DMS53 treated with DMSO at 0.1 percent for 48 hours (cell line): Measurements from ENCODE around the gene CYGB.

Source experiments
- DNase-seq: peaks from one replicate; lab custom pipeline; 2025; ENCODE audit not compliant: unreplicated experiment; lab: John Stamatoyannopoulos, UW

Gene CYGB

DNA sequence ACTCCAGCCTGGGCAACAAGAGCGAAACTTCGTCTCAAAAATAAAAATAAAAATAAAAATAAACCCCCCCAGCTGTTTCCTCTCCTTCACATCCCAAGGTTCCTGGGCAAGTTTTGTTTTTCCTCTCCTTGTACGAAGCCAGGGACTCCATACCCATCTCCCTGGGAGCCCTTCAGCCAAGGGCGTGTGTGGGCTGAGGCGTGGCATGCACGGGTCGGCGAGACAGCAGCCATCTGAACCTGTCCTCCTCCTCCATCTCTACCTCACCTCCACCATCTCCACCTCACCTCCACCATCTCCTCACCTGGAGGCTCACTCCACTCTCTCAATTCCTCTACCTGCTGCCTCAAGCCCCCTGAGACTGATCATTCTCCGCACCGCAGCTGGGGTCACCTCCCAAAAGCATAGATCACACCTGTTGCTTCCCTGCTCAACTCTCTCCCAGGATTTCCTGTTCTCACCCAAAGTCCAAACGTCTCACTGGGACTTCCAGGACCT is 53.2 kb downstream of the CYGB start:
- no peak for DNase-seq

DNA sequence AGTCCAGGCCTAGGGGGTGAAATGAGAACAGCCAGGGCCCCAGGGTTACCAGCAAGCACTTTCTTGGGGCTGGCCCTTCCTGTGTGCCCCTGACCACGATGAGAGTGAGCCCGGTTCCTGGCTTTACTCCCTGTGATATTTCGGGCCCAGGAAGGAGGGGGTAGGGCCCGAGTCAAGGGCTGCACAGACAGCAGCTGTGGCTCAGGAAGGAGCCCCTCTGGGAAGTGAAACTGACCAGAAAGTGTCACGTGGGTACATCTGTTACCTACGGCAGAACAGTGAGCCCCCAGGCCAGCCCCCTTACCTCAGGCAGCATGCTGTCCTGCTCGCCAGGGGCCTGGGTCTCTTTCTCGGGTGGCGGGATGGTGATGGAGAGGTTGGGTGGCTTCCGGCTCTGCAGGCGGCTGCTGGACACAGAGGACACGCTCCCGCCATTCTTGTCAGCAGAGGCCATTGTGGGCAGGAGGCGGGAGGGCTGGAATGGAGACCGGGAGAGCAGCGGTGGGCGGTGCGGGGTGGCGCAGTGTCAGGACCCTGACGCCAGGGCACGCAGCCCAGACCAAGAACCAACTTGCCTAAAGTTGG is 56.3 kb downstream of the CYGB start:
- DNase-seq: no peak

DNA sequence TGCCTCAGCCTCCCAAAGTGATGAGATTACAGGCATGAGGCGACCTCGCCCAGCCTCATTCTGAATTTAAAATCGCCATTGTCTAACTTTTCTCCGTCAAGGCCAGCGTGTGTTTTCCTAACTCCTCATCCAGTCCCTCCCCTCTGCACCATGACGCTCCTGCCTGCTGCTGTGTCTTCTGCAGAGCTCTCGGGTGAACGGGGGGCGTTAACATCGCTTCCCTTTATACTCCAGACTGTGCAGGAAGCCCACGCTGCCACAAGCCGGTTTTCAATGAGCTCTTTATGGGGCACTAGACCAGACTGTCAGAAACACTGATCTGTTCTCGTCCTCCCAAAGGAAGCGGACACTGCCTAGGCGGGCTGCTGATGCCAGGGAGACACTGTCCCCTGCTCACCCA is 56.9 kb downstream of the CYGB start:
- no peak for DNase-seq

DNA sequence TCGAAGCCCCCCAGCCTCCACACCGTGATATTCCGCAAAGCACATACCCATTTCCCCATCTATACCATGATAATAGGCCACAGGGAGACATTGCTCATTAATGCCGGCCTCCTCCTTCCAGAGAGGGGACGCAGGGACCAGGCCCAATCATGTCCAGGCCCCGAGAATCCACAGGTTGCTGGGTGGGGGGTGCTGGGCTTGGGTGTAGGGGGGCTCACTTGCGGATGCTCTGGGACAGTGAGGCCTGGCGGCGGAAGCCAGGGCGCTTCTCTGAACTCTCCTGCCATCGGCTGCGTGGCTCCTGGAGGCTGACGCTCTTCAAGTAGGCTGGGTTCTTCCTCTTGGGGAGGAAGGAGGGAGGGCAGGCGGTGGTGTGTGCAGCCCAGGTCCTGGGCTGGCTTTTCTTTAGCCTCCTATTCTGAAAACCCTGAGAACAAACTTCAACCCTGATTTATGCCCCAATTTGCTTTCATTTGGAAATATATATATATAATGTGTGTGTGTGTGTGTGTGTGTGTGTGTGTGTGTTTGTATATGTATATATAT is 57.9 kb downstream of the CYGB start:
- no peak for DNase-seq

DNA sequence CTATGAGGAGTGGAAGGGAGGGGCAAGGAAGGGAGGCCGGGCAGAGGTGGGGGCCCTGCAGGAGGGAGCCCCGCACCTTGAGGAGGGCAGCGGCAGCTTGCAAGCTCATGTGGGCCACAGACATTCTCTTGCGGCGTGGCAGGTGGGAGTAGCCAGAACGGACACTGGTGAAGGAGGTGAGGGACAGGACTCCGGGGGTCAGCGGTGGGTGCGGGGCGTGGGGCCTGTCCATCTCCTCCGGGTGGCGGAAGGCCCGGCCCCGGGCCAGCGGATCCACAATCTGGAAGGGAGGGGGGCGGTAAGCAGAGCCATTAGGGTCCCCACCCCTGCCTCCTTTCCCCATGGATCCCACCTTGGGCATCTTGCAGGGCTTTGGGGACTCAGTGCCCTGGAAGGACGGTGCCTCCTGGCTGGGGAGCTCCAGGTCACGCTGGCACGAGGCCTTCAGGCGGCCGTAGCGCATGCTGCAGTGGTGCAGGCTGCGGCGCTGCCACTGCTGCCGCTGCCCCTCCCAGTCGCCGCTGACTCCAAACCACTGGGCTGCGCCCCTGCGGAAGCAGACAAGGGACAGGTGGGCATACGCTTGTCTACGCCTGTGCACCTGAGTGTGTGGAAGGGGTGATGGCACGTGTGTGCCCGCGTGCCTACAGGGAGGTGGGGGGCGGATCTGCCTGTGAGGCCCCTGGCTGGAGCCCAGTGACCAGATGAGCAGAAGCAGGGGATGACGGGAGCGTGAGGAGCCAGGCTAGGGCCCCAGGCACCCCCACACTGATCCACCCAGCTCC is 58.6 kb downstream of the CYGB start:
- no peak for DNase-seq

DNA sequence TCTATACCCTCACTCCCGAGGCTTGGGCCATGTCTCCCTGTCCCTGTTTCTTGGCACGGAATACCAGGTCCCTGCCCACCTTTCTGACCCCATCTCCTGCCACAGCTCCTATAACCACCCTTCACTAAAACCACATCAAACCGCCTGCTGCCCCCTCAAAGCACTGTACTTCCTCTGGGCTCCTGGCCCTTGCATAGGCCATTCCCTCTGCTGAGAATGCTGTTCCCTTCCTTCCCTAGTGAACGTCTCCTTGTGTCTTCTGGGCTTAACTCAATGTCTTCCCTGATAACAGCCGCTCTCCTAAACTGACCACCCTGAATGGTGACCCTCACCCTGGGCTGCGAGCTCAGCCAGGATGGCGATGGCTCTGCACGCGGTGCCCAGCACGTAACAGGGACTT is 59.4 kb downstream of the CYGB start:
- DNase-seq: no peak

DNA sequence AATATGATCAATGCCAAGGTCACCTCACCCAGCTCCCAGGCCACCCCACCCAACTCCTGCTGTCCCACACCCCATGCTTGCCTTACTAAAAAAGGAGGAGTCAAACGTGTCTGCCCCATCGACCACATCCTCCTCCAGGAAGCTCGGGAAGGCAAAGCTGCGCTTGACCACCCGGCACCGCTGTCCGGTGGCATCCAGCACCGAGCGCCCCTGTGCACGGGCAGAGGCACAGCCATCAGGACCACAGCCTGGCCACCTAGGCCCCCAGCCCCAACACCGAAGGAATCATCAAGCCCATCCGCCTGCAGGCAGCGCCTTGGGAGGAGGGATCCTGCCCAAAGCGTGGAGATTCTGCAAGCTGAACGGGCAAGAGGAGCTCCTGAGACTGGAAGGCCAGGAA is 59.9 kb downstream of the CYGB start:
- DNase-seq: no peak
